ENCODE data around the gene SMIM20. TPM values are rescaled to one million over a fixed set of nuclear protein-coding genes. Genes with fewer than 3 reads are reported as not detected.

The SMIM20 gene
- total RNA-seq, 1 donor from 2014 or later = 57.5 TPM

DNA sequence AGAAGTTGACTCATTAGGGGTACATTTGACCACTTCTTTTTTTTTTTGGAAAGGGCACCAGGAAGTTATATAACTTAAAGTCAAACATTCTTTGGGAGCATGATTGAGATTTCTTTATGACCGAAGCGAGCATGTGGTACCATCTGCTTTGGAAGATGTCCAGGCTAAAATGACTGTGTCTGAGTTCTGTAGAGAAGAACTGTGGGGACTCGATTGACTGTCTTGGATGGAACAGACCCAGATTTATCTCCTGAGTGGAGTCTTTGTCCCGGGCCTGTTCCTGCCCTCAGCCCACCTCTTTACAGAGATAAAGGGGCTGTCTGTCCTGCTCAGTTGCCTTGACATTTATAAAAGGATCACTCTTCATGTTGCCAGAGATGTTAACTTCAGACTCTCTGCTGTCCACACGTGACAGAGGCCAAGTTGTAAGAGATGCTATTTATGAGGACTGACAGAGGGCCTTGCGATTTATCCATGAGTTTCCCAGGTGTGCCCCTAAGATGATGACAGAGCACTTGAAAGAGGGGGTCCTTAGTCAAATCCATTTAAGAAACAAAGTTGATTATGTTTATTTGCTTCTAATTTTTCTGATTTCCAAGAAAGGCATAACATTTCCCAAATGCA is 16.8 kb downstream of the SMIM20 start:
- Histone ChIP-seq H3K79me2 (ENCODE audit: low read depth) (peaks cover 12% of the 10 kb centered on the region), H3K36me3 (peaks cover 6% of the 10 kb centered on the region), H3K9me3 (ENCODE audit: low read depth) (no peaks in the 10 kb centered on the region), H3K27ac (no peak overlapping the region), H3F3A (ENCODE audit: low read depth) (no peaks in the 10 kb centered on the region), H3K4me3 (no peak overlapping the region), H4K20me1 (ENCODE audit: low read depth) (peaks cover 3% of the 10 kb centered on the region), H2AFZ (replicated peaks) (no peak overlapping the region), H3K4me2 (no peak overlapping the region), H3K9ac (no peak overlapping the region), H3K4me1 (peaks cover 19% of the 10 kb centered on the region), H3K27me3 (no peaks in the 10 kb centered on the region)
- H3K4me3 Mint-ChIP-seq = no peak overlapping the region
- no peaks in the 10 kb centered on the region for H3K27me3 Mint-ChIP-seq (ENCODE audit: insufficient read depth, low read depth)
- peaks cover 5% of the 10 kb centered on the region for H3K4me1 Mint-ChIP-seq
- no peaks in the 10 kb centered on the region for H3K9me3 Mint-ChIP-seq
- no peak for DNase-seq (ENCODE audit: low spot score)
- peaks cover 8% of the 10 kb centered on the region for H3K36me3 Mint-ChIP-seq
- peak overlapping the region; percentile 12 for H3K27ac Mint-ChIP-seq
- no peak for TF ChIP-seq EZH2phosphoT487 (IDR thresholded peaks at IDR 0.05)
- TF ChIP-seq EZH2 (IDR thresholded peaks at IDR 0.05) = no peak
- TF ChIP-seq, protein P1, sequence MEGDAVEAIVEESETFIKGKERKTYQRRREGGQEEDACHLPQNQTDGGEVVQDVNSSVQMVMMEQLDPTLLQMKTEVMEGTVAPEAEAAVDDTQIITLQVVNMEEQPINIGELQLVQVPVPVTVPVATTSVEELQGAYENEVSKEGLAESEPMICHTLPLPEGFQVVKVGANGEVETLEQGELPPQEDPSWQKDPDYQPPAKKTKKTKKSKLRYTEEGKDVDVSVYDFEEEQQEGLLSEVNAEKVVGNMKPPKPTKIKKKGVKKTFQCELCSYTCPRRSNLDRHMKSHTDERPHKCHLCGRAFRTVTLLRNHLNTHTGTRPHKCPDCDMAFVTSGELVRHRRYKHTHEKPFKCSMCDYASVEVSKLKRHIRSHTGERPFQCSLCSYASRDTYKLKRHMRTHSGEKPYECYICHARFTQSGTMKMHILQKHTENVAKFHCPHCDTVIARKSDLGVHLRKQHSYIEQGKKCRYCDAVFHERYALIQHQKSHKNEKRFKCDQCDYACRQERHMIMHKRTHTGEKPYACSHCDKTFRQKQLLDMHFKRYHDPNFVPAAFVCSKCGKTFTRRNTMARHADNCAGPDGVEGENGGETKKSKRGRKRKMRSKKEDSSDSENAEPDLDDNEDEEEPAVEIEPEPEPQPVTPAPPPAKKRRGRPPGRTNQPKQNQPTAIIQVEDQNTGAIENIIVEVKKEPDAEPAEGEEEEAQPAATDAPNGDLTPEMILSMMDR (IDR thresholded peaks at IDR 0.05) = no peak

DNA sequence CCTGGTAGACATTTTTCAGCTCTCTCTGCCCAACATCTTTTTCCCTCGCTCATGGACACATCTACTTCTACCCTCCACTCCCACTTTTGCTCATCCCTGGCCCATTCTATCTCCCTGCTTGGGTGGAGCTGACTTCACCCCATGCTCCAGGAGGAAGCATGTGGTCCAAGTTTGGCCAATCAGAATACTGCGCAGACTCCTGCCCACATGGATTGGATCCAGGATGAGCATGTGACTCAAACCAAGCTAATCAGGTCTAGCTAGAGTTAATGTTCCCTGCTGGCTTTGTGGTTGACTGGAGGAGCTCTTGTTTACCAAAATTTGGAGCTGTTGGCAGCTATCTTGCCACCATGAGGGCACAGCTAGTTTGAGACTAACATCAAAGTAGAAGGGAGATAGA is 22.7 kb downstream of the SMIM20 start:
- Mint-ChIP-seq H3K9me3 (peaks cover 10% of the 10 kb centered on the region), H3K27me3 (ENCODE audit: insufficient read depth, low read depth) (peaks cover 2% of the 10 kb centered on the region), H3K27ac (no peak overlapping the region), H3K36me3 (no peaks in the 10 kb centered on the region), H3K4me3 (no peak overlapping the region), H3K4me1 (no peaks in the 10 kb centered on the region)
- TF ChIP-seq EZH2 (IDR thresholded peaks at IDR 0.05) (no peak), EZH2phosphoT487 (IDR thresholded peaks at IDR 0.05) (no peak)
- Histone ChIP-seq H3K9ac (no peak overlapping the region), H3K9me3 (ENCODE audit: low read depth) (no peaks in the 10 kb centered on the region), H4K20me1 (ENCODE audit: low read depth) (no peaks in the 10 kb centered on the region), H3K36me3 (no peaks in the 10 kb centered on the region), H3K27me3 (no peaks in the 10 kb centered on the region), H3K27ac (no peak overlapping the region), H3F3A (ENCODE audit: low read depth) (no peaks in the 10 kb centered on the region), H3K4me1 (no peaks in the 10 kb centered on the region), H3K79me2 (ENCODE audit: low read depth) (no peaks in the 10 kb centered on the region), H2AFZ (replicated peaks) (no peak overlapping the region), H3K4me3 (no peak overlapping the region), H3K4me2 (no peak overlapping the region)
- DNase-seq (ENCODE audit: low spot score) = no peak

DNA sequence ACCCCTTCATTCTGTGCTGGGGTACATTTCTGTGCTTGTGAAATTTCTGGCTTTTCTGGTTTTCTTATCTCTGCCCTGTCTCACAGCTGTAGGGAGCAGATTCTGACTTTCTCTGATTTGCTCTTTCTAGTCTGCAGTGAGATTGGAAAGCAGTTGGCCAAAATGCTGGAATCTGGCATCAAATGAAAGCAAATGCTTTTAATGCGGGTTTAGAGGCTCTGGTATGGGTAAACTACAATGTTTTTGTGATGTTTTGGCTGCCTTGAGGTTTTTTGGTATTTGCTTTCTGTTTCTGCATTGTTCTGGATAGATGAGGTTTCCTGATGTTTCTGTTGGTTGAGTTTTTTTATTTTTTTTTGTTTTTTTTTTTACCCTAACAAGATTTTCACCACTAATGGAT is 23.8 kb downstream of the SMIM20 start:
- TF ChIP-seq, protein P1 (IDR thresholded peaks at IDR 0.05) = no peak
- no peak for TF ChIP-seq EZH2phosphoT487 (IDR thresholded peaks at IDR 0.05)
- no peak for TF ChIP-seq EZH2 (IDR thresholded peaks at IDR 0.05)
- DNase-seq (ENCODE audit: low spot score) = no peak
- Histone ChIP-seq H3K4me3 (no peak overlapping the region), H3K79me2 (ENCODE audit: low read depth) (no peaks in the 10 kb centered on the region), H3K4me2 (no peak overlapping the region), H3K9me3 (ENCODE audit: low read depth) (no peaks in the 10 kb centered on the region), H3K27ac (no peak overlapping the region), H3K9ac (no peak overlapping the region), H3K4me1 (no peaks in the 10 kb centered on the region), H3K27me3 (no peaks in the 10 kb centered on the region), H4K20me1 (ENCODE audit: low read depth) (no peaks in the 10 kb centered on the region), H2AFZ (replicated peaks) (peak overlapping the region; percentile 64), H3F3A (ENCODE audit: low read depth) (no peaks in the 10 kb centered on the region), H3K36me3 (no peaks in the 10 kb centered on the region)
- H3K9me3 Mint-ChIP-seq = peaks cover 12% of the 10 kb centered on the region
- peaks cover 2% of the 10 kb centered on the region for H3K27me3 Mint-ChIP-seq (ENCODE audit: insufficient read depth, low read depth)
- no peaks in the 10 kb centered on the region for H3K36me3 Mint-ChIP-seq
- no peak overlapping the region for H3K4me3 Mint-ChIP-seq
- H3K4me1 Mint-ChIP-seq = no peaks in the 10 kb centered on the region
- H3K27ac Mint-ChIP-seq = no peak overlapping the region

DNA sequence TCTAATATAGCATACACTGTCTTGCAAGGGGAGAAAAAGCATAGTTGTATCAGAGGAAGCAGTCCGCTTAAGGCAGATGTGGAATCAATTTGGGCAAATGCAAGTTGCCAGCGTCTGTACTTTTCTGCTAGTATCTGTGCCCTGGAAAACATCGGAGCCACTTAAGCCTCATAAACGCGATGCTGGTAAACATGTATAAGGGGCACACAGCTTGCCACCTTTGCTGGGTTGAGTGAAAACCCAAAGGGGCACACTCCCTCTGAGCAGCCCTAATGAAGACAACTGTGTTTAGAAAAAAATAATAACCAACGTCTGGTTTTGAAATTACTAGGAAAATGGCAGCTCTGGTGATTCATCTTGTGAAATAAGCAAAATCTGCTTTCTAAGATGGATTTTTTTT is 24.3 kb downstream of the SMIM20 start:
- Histone ChIP-seq H4K20me1 (ENCODE audit: low read depth) (no peaks in the 10 kb centered on the region), H3K4me3 (no peak overlapping the region), H3K27me3 (no peaks in the 10 kb centered on the region), H3K9me3 (ENCODE audit: low read depth) (no peaks in the 10 kb centered on the region), H3K27ac (no peak overlapping the region), H3K36me3 (no peaks in the 10 kb centered on the region), H3K9ac (no peak overlapping the region), H3K79me2 (ENCODE audit: low read depth) (no peaks in the 10 kb centered on the region), H3K4me2 (no peak overlapping the region), H3F3A (ENCODE audit: low read depth) (no peaks in the 10 kb centered on the region), H3K4me1 (no peaks in the 10 kb centered on the region), H2AFZ (replicated peaks) (peak overlapping the region; percentile 64)
- Mint-ChIP-seq H3K9me3 (peaks cover 12% of the 10 kb centered on the region), H3K27ac (no peak overlapping the region), H3K4me3 (no peak overlapping the region), H3K4me1 (no peaks in the 10 kb centered on the region), H3K27me3 (ENCODE audit: insufficient read depth, low read depth) (peaks cover 2% of the 10 kb centered on the region), H3K36me3 (no peaks in the 10 kb centered on the region)
- no peak for DNase-seq (ENCODE audit: low spot score)
- TF ChIP-seq EZH2phosphoT487 (IDR thresholded peaks at IDR 0.05) (no peak), EZH2 (IDR thresholded peaks at IDR 0.05) (no peak)
- TF ChIP-seq, protein P1 (IDR thresholded peaks at IDR 0.05) = no peak
